ENCODE results near the gene SLC8A3. TPM values are rescaled to one million over a fixed set of nuclear protein-coding genes. Genes with fewer than 3 reads are reported as not detected.

The SLC8A3 gene
- total and polyA plus RNA-seq, 9 of the 15 experiments (the other 6 are each of a cell fraction or from before 2014, with no cell fraction given): not detected

DNA sequence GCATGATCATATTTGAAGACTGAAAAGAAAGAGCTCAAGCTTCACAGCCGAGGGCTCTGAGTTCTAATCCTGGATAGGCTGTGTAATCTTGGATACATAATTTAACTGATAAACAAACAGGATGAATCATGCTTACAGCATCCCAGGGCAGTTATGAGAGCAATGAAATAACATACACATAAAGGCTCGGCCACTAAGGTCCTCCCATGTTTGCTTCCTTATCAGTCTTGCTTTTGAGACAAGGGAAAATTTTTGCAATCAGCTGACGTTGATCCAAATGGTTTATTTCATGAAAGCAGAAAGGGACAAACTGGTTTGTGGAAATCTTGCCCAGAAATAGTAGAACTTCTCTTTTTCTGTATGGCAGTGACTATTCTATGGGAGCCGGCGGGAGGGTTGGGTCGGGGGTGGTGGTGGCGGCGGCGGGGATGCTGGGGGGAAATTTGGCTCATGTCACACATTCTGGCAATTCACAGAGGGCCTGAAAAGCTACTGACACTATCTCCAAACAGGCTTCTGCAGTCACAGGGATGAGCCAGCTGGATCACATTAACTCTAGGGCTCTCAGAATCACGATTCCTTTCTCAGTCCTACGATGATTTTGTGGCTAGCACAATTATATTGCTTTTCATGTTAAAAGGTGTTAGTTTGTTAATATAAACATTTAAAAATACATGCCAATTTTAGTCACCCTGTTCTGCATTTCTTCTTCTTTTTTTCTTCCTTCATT is 124.5 kb downstream of the SLC8A3 start:
- no peak overlapping the region for H2AFZ ChIP-seq (ENCODE audit: low read depth, low read length)
- H3K27me3 ChIP-seq (ENCODE audit: control insufficient read depth in 2 of 2, insufficient read depth in 2 of 2, low read length in 2 of 2): no peaks in the 10 kb centered on the region
- H3K9me3 ChIP-seq (replicated peaks; ENCODE audit: control insufficient read depth, insufficient read depth, low read depth, low read length): no peaks in the 10 kb centered on the region
- POLR2A ChIA-PET: no interaction called here
- in situ Hi-C loops (cut with MboI) (no loop called here), intact Hi-C loops (cut with micrococcal nuclease) (no loop called here)
- no TSS peak for BruUV-seq (replicated peaks)
- no peak overlapping the region for H3K9ac ChIP-seq (ENCODE audit: insufficient read depth in 1 of 2, low read depth in 2 of 2, low read length in 2 of 2)
- H3K9me1 ChIP-seq (ENCODE audit: control insufficient read depth, insufficient read depth, low read length): no peaks in the 10 kb centered on the region
- no peaks in the 10 kb centered on the region for H4K20me1 ChIP-seq (replicated peaks; ENCODE audit: control insufficient read depth, insufficient read depth, low read length)
- no peaks in the 10 kb centered on the region for H3K4me1 ChIP-seq (replicated peaks in 1 of 2; ENCODE audit: control insufficient read depth in 2 of 2, insufficient read depth in 2 of 2, low read length in 2 of 2)
- TF ChIP-seq HIVEP1 (CRISPR knock-in tag; IDR thresholded peaks at IDR 0.05) (no peak), ZNF143 (CRISPR knock-in tag; IDR thresholded peaks at IDR 0.05) (no peak), RAD21 (CRISPR knock-in tag; conservative IDR thresholded peaks at IDR 0.05 in 1 of 2, IDR thresholded peaks at IDR 0.05 in 1 of 2) (no peak), KDM4B (IDR thresholded peaks at IDR 0.05; ENCODE audit: borderline replicate concordance in 2 of 2, low read depth in 1 of 2) (no peak), TAF9B (IDR thresholded peaks at IDR 0.05; ENCODE audit: partially characterized antibody) (no peak), TARDBP (IDR thresholded peaks at IDR 0.05) (no peak), NR3C1 (CRISPR knock-in tag; IDR thresholded peaks at IDR 0.05) (no peak), ZNF830 (CRISPR knock-in tag; IDR thresholded peaks at IDR 0.05) (no peak), ZKSCAN3 (CRISPR knock-in tag; IDR thresholded peaks at IDR 0.05) (no peak), CBFB (CRISPR knock-in tag; IDR thresholded peaks at IDR 0.05) (no peak), MBD1 (CRISPR knock-in tag; IDR thresholded peaks at IDR 0.05) (no peak)
- TF ChIP-seq, protein P1, sequence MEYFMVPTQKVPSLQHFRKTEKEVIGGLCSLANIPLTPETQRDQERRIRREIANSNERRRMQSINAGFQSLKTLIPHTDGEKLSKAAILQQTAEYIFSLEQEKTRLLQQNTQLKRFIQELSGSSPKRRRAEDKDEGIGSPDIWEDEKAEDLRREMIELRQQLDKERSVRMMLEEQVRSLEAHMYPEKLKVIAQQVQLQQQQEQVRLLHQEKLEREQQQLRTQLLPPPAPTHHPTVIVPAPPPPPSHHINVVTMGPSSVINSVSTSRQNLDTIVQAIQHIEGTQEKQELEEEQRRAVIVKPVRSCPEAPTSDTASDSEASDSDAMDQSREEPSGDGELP (CRISPR knock-in tag; IDR thresholded peaks at IDR 0.05; ENCODE audit: borderline replicate concordance): no peak
- H3K4me3 ChIP-seq: no peak overlapping the region
- H3K36me3 ChIP-seq (ENCODE audit: control insufficient read depth, insufficient read depth, low read length): no peaks in the 10 kb centered on the region
- FAIRE-seq (no peak), ATAC-seq (no peak), DNase-seq (ENCODE audit: extremely low read depth in 1 of 4, low spot score in 3 of 4) (no peak)
- H3K79me2 ChIP-seq (ENCODE audit: control insufficient read depth, insufficient read depth, low read length): no peaks in the 10 kb centered on the region
- 0% methylated on average over 5 of the region's 11 CpGs for WGBS (ENCODE audit: insufficient coverage, low coverage, missing lambda C conversion rate)
- no peak overlapping the region for H3K4me2 ChIP-seq (ENCODE audit: insufficient read depth, low read length)
- no peak overlapping the region for H3K27ac ChIP-seq (ENCODE audit: extremely low read depth, low read depth, low read length)
- CTCF ChIA-PET (ENCODE audit: low intra/inter-chr PET ratio): no interaction called here
